Retinal pigment epithelial cell (primary cell): ENCODE measurements around the gene PPP1R12C.
"Not testable (repeated sequence)": the region's sequence is repeated elsewhere in the genome, so short reads cannot be mapped to it uniquely, and the experiment has no call there.

Experiments
- DNase-seq: peaks from one replicate; pipeline ENCODE4 v3.0.0-alpha.2; 2010; ENCODE audit warnings: low read depth
- H3K4me3 ChIP-seq: 2 replicates; pipeline ENCODE4 v1.5.1; 2011; ENCODE audit warnings: mild to moderate bottlenecking, low read length, control low read depth, moderate library complexity
- CTCF ChIP-seq: conservative IDR thresholded peaks from 2 replicates; pipeline ENCODE4 v1.5.1; 2011; ENCODE audit warnings: low read depth, low read length, control low read depth, inconsistent platforms

Gene PPP1R12C

DNA sequence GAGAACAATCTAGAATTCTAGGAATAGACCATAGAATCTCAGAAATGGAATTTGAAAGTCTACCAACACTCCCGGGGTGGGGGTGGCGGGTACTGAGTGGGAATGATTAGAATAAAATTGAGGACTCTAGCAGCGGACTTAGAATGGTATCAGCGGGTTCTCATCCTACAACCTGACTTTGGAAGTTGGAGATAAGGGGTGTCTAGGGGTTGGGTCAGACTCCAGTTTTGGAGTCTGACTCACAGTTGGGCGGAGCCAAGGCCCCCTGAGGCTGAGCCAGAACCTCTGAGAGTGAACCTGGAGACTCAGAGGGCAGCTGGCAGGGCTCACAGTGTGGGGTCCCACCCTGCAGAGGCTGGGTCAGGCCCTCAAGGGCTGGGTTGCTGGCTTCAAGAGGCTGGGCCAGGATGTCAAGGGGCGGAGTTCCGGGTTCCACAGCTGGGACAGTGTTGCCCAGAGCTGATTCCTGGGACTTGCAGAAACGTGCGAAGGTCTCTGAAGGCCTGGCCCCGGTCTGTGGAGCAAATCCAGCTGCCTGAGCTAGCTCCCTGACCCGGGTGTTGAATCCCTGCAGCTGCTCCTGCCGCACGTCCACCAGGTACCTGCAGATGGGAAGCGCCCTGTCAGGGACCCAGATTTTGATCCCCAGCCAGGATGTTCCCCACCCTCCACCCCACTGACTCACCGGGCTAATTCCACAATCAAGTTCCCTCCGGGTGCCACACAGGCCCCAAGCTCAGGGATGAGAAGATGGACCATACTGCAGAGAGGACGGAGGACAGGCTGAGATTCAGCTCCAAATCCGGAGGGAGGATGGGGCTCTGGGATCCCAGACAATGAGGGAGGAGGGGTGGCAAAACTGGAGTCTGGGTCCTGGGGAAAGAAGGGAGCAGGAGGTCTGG lies 41.7 kb upstream of the PPP1R12C start:
- no peak for DNase-seq
- no peak for TF ChIP-seq CTCF

GRCh38 chr19:55158423-55158822 lies 41.0 kb upstream of the PPP1R12C start:
- no peak for DNase-seq
- no peak for TF ChIP-seq CTCF
- no peak overlapping the region for H3K4me3 ChIP-seq

More for the DNA sequence above, 41.7 kb upstream of the PPP1R12C start:
- H3K4me3 ChIP-seq: no peak overlapping the region

- no peak for DNase-seq
- no peak for TF ChIP-seq CTCF
- H3K4me3 ChIP-seq: peak within 1 kb of the TSS; percentile 33
Observed at GRCh38 chr19:55157064-55157908, 39.8 kb upstream of the PPP1R12C start, which contains the start of gene TNNI3. TNNI3 (minus strand) TSS chr19:55157732; CDS start chr19:55157589, 143 bp downstream.

DNA sequence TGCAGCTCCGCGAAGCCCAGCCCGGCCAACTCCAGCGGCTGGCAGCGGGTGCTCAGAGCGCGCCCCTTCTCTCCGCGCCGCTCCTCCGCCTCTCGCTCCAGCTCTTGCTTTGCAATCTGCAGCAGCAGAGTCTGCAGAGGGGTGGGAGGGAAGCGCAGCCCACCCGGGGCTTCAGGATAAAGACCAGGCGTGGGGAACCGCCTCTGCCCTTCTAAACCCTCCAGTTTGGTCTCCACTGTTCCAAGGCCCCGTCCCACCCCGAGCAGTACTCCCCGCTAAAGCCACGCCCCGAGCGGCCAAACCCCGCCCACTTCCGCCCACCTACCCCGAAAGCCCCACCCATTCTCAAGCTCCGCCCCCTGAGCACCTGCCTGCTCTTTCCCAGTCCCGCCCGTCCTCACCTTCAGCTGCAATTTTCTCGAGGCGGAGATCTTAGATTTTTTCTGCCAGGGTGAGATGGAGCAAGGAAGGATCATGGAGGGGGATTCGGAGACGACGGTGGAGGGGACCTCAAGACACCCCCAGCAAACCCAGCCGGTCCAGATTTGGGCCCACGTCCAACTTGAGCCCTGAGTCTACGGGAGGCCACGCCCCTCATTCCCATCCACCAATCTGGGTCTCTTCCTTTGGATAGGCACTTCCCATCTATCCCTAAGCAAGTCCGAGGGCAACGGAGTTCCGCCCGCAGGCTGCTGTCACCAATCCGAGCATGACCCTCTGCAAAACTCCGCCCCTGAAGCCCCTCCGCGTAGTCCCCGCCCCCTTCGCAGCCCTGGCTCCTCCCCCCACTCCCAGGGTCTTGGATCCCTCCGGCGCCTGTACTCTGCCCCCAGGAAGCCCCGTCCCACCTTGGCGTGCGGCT lies 39.0 kb upstream of the PPP1R12C start:
- H3K4me3 ChIP-seq: peak overlapping the region; percentile 33
- no peak for TF ChIP-seq CTCF
- no peak for DNase-seq

DNA sequence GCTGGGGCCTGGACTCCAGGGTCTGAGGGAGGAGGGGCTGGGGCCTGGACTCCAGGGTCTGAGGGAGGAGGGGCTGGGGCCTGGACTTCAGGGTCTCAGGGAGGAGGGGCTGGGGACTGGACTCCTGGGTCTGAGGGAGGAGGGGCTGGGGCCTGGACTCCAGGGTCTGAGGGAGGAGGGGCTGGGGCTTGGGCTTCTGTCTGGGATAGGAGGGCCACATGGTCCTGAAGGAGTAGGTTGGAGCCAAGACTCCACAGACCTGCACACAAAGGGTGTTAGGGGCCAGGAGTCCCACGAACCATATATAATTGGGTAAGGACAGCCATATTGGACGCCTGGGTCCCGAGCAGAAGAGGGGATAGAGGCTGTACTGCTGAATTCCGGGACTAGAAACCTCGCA lies 38.3 kb upstream of the PPP1R12C start:
- peak overlapping the region; percentile 33 for H3K4me3 ChIP-seq
- not testable (repeated sequence) for DNase-seq

GRCh38 chr19:55153652-55154264 lies 36.3 kb upstream of the PPP1R12C start:
- no peak for DNase-seq
- H3K4me3 ChIP-seq: no peak overlapping the region
- no peak for TF ChIP-seq CTCF

DNA sequence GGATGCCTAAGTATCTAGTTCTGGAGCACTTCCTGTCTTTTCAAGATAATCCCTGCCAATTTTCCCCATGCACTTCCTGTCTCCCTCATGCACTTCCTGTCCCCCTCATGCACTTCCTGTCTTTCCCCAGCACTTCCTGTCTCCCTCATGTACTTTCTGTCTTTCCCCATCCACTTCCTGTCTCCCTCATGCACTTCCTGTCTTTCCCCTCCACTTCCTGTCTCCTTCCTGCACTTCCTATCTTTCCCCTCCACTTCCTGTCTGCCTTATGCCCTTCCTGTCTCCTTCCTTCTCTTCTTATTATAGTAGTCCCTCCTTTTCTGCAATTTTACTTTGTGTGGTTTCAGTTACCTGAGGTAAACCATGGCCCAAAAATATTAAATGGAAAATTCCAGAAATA lies 34.6 kb upstream of the PPP1R12C start:
- no peak for TF ChIP-seq CTCF
- H3K4me3 ChIP-seq: no peak overlapping the region
- DNase-seq: no peak
